MM.1S (cell line): ENCODE results near the gene SPACA6.

Experiments
- DNase-seq: peaks from one replicate; pipeline ENCODE4 v3.0.0-alpha.2; 2015
- H2AFZ ChIP-seq: fragments of 300-600 bp; sonication (generic); 2 replicates; pipeline ENCODE4 v1.6.0; 2016; ENCODE audit warnings: antibody characterized with exemption, low read length
- H3F3A ChIP-seq: fragments of 300-600 bp; sonication (generic); 2 replicates; pipeline ENCODE4 v1.6.1; 2016; ENCODE audit warnings: mild to moderate bottlenecking, antibody characterized with exemption, low read length, moderate library complexity, mixed read lengths; ENCODE audit not compliant: insufficient read depth
- H3K27ac ChIP-seq: fragments of 300-600 bp; sonication (generic); 2 replicates; pipeline ENCODE4 v1.5.1; 2016; ENCODE audit warnings: mild to moderate bottlenecking, low read length
- H3K27me3 ChIP-seq: fragments of 300-600 bp; sonication (generic); replicated peaks from 2 replicates; pipeline ENCODE4 v1.6.0; 2016; ENCODE audit warnings: low read length; ENCODE audit not compliant: insufficient read depth
- H3K36me3 ChIP-seq: fragments of 300-600 bp; sonication (generic); replicated peaks from 2 replicates; pipeline ENCODE4 v1.6.1; 2016; ENCODE audit warnings: mild to moderate bottlenecking, low read length, mixed read lengths; ENCODE audit not compliant: insufficient read depth
- H3K4me1 ChIP-seq: fragments of 300-600 bp; sonication (generic); 2 replicates; pipeline ENCODE4 v1.6.1; 2016; ENCODE audit warnings: low read length, mixed read lengths
- H3K4me2 ChIP-seq: fragments of 300-600 bp; sonication (generic); 2 replicates; pipeline ENCODE4 v1.6.0; 2016; ENCODE audit warnings: low read depth, low read length
- H3K4me3 ChIP-seq: fragments of 300-600 bp; sonication (generic); 2 replicates; pipeline ENCODE4 v1.5.1; 2016; ENCODE audit warnings: low read length, mixed read lengths
- H3K79me2 ChIP-seq: fragments of 300-600 bp; sonication (generic); 2 replicates; pipeline ENCODE4 v1.6.1; 2016; ENCODE audit warnings: mixed run types, low read length, mixed read lengths
- H3K9ac ChIP-seq: fragments of 300-600 bp; sonication (generic); 2 replicates; pipeline ENCODE4 v1.6.1; 2016; ENCODE audit warnings: low read length, mixed read lengths
- H3K9me2 ChIP-seq: fragments of 300-600 bp; sonication (generic); replicated peaks from 2 replicates; pipeline ENCODE4 v1.6.1; 2016; ENCODE audit warnings: mild to moderate bottlenecking, low read length, mixed read lengths; ENCODE audit not compliant: insufficient read depth
- H3K9me3 ChIP-seq: fragments of 300-600 bp; sonication (generic); replicated peaks from 2 replicates; pipeline ENCODE4 v1.6.1; 2016; ENCODE audit warnings: mild to moderate bottlenecking, low read length, mixed read lengths; ENCODE audit not compliant: insufficient read depth
- H4K20me1 ChIP-seq: fragments of 300-600 bp; sonication (generic); 2 replicates; pipeline ENCODE4 v1.6.1; 2016; ENCODE audit warnings: mild to moderate bottlenecking, low read length, moderate library complexity, mixed read lengths; ENCODE audit not compliant: insufficient read depth
- CTCF ChIP-seq: fragments of 300-600 bp; sonication (generic); IDR thresholded peaks from 2 replicates; pipeline ENCODE4 v1.5.1; 2016; ENCODE audit warnings: antibody characterized with exemption, low read length, mixed read lengths
- EZH2 ChIP-seq: fragments of 300-600 bp; sonication (generic); optimal IDR thresholded peaks from 2 replicates; pipeline ENCODE3; 2017; ENCODE audit warnings: low read depth, mild to moderate bottlenecking, antibody characterized with exemption, low read length, mixed read lengths
- EZH2phosphoT487 ChIP-seq: fragments of 300-600 bp; sonication (generic); IDR thresholded peaks from 2 replicates; pipeline ENCODE4 v1.6.1; 2018; ENCODE audit warnings: antibody characterized with exemption, low read length

Gene SPACA6

GRCh38 chr19:51651216-51651846 lies 41.8 kb upstream of the SPACA6 start:
- no peak overlapping the region for H2AFZ ChIP-seq
- no peak for DNase-seq
- no peak overlapping the region for H3K4me3 ChIP-seq
- no peak overlapping the region for H3K4me2 ChIP-seq
- H4K20me1 ChIP-seq, result no peaks in the 10 kb centered on the region
- H3K27me3 ChIP-seq, result no peaks in the 10 kb centered on the region; the same call in 1 of the 2 replicates
- H3K9me2 ChIP-seq, result no peaks in the 10 kb centered on the region
- no peak overlapping the region for H3K9ac ChIP-seq
- H3K79me2 ChIP-seq, result no peaks in the 10 kb centered on the region
- no peaks in the 10 kb centered on the region for H3K9me3 ChIP-seq
- H3K36me3 ChIP-seq, result no peaks in the 10 kb centered on the region
- H3K4me1 ChIP-seq, result no peaks in the 10 kb centered on the region
- no peaks in the 10 kb centered on the region for H3F3A ChIP-seq
- no peak for TF ChIP-seq CTCF
- TF ChIP-seq EZH2phosphoT487, result no peak
- TF ChIP-seq EZH2, result no peak
- no peak overlapping the region for H3K27ac ChIP-seq

GRCh38 chr19:51652266-51652665 lies 40.9 kb upstream of the SPACA6 start:
- H3K4me1 ChIP-seq, result no peaks in the 10 kb centered on the region
- H3K4me2 ChIP-seq, result no peak overlapping the region
- H4K20me1 ChIP-seq, result no peaks in the 10 kb centered on the region
- H3K79me2 ChIP-seq, result no peaks in the 10 kb centered on the region
- DNase-seq, result no peak
- no peaks in the 10 kb centered on the region for H3K9me3 ChIP-seq
- no peaks in the 10 kb centered on the region for H3K9me2 ChIP-seq
- H3K36me3 ChIP-seq, result no peaks in the 10 kb centered on the region
- H2AFZ ChIP-seq, result no peak overlapping the region
- no peak overlapping the region for H3K9ac ChIP-seq
- no peaks in the 10 kb centered on the region; the same call in 1 of the 2 replicates for H3K27me3 ChIP-seq
- H3F3A ChIP-seq, result no peaks in the 10 kb centered on the region
- H3K4me3 ChIP-seq, result no peak overlapping the region
- H3K27ac ChIP-seq, result no peak overlapping the region
- no peak for TF ChIP-seq CTCF
- TF ChIP-seq EZH2, result no peak
- no peak for TF ChIP-seq EZH2phosphoT487

GRCh38 chr19:51653162-51653561 lies 40.0 kb upstream of the SPACA6 start:
- Histone ChIP-seq H3K27ac (no peak overlapping the region), H2AFZ (no peak overlapping the region), H3K9me2 (no peaks in the 10 kb centered on the region), H4K20me1 (no peaks in the 10 kb centered on the region), H3K36me3 (no peaks in the 10 kb centered on the region), H3K79me2 (no peaks in the 10 kb centered on the region), H3K9me3 (no peaks in the 10 kb centered on the region), H3K27me3 (no peaks in the 10 kb centered on the region; the same call in 1 of the 2 replicates), H3K4me1 (no peaks in the 10 kb centered on the region), H3K4me2 (no peak overlapping the region), H3K9ac (no peak overlapping the region), H3F3A (no peaks in the 10 kb centered on the region), H3K4me3 (no peak overlapping the region)
- DNase-seq, result no peak
- TF ChIP-seq EZH2phosphoT487 (no peak), EZH2 (no peak), CTCF (no peak)
